GM23338 (cell line): Measurements from ENCODE around the gene RFX6. TPM values are rescaled to one million over a fixed set of nuclear protein-coding genes. Genes with fewer than 3 reads are reported as not detected.

ENCODE experiments used
- ATAC-seq: fragments of 200-7000 bp; cut with Tn5 transposase; 3 replicates; pipeline ENCODE4 v1.9.1; 2020
- DNase-seq: peaks from one replicate; pipeline ENCODE4 v3.0.0-alpha.2; 2015; ENCODE audit warnings: low spot score
- H2AFZ ChIP-seq: fragments of 200-600 bp; sonication (generic); 2 replicates; pipeline ENCODE4 v1.8.0; 2016; ENCODE audit warnings: antibody characterized with exemption, mild to moderate bottlenecking, moderate library complexity
- H3F3A ChIP-seq: fragments of 200-600 bp; sonication (generic); replicated peaks from 2 replicates; pipeline ENCODE4 v1.8.0; 2017; ENCODE audit warnings: antibody characterized with exemption, mixed run types, low read depth
- H3K27ac ChIP-seq: fragments of 200-600 bp; sonication (generic); 2 replicates; pipeline ENCODE4 v1.6.1; 2016; ENCODE audit warnings: low read depth
- H3K27me3 ChIP-seq: fragments of 200-600 bp; sonication (generic); 2 replicates; pipeline ENCODE4 v1.8.0; 2016; ENCODE audit warnings: mild to moderate bottlenecking, mixed run types, moderate library complexity; ENCODE audit not compliant: insufficient read depth
- H3K36me3 ChIP-seq: fragments of 200-600 bp; sonication (generic); 2 replicates; pipeline ENCODE4 v1.8.0; 2016; ENCODE audit warnings: mild to moderate bottlenecking; ENCODE audit not compliant: insufficient read depth
- H3K4me1 ChIP-seq: fragments of 200-600 bp; sonication (generic); 2 replicates; pipeline ENCODE4 v1.8.0; 2016; ENCODE audit warnings: mild to moderate bottlenecking, moderate library complexity; ENCODE audit not compliant: insufficient read depth
- H3K4me2 ChIP-seq: fragments of 200-600 bp; sonication (generic); 2 replicates; pipeline ENCODE4 v1.7.1; 2017; ENCODE audit warnings: mixed run types
- H3K4me3 ChIP-seq: fragments of 200-600 bp; sonication (generic); 2 replicates; pipeline ENCODE4 v1.6.1; 2016; ENCODE audit warnings: mixed run types
- H3K79me2 ChIP-seq: fragments of 200-600 bp; sonication (generic); replicated peaks from 2 replicates; pipeline ENCODE4 v1.8.0; 2017; ENCODE audit warnings: mild to moderate bottlenecking; ENCODE audit not compliant: insufficient read depth
- H3K9me2 ChIP-seq: fragments of 200-600 bp; sonication (generic); 2 replicates; pipeline ENCODE4 v1.8.0; 2017; ENCODE audit not compliant: insufficient read depth
- H4K20me1 ChIP-seq: fragments of 200-600 bp; sonication (generic); replicated peaks from 2 replicates; pipeline ENCODE4 v1.8.0; 2017; ENCODE audit warnings: mild to moderate bottlenecking; ENCODE audit not compliant: insufficient read depth
- H3K27ac Mint-ChIP-seq: 2 replicates; pipeline ENCODE4 v1.8.0; 2020; ENCODE audit warnings: inconsistent platforms, mild to moderate bottlenecking, moderate library complexity, mixed read lengths
- H3K27me3 Mint-ChIP-seq: 3 replicates; pipeline ENCODE4 v1.8.0; 2022; ENCODE audit warnings: low read depth, mild to moderate bottlenecking, moderate library complexity, mixed read lengths, inconsistent platforms; ENCODE audit not compliant: insufficient read depth, poor library complexity
- H3K36me3 Mint-ChIP-seq: 3 replicates; pipeline ENCODE4 v1.8.0; 2021; ENCODE audit warnings: low read depth, mild to moderate bottlenecking, inconsistent platforms, moderate library complexity, mixed read lengths
- H3K4me1 Mint-ChIP-seq: 3 replicates; pipeline ENCODE4 v1.8.0; 2020; ENCODE audit warnings: mild to moderate bottlenecking, inconsistent platforms, mixed read lengths
- H3K4me3 Mint-ChIP-seq: 3 replicates; pipeline ENCODE4 v1.8.0; 2021; ENCODE audit warnings: moderate library complexity, mild to moderate bottlenecking, inconsistent platforms, mixed read lengths
- H3K9me3 Mint-ChIP-seq: 3 replicates; pipeline ENCODE4 v1.8.0; 2020; ENCODE audit warnings: moderate library complexity, mild to moderate bottlenecking, inconsistent platforms, mixed read lengths
- CREB1 ChIP-seq: fragments of 250-450 bp; sonication (Bioruptor Pico); IDR thresholded peaks from 2 replicates; pipeline ENCODE4 v1.5.0; 2020; ENCODE audit warnings: low read depth, mild to moderate bottlenecking, moderate library complexity
- CTCF ChIP-seq, 2 experiments: fragments of 200-600 bp in 1 of 2; sonication (generic) in 1 of 2; conservative IDR thresholded peaks; 2 replicates each; pipeline versions ENCODE4 v1.5.1 to v1.6.1; 2016 to 2017; ENCODE audit warnings: antibody characterized with exemption in 2 of 2, low read depth in 2 of 2, mild to moderate bottlenecking in 2 of 2, moderate library complexity in 1 of 2
- ETS1 ChIP-seq: IDR thresholded peaks from 2 replicates; pipeline ENCODE4 v1.6.1; 2016; ENCODE audit warnings: antibody characterized with exemption
- EZH2 ChIP-seq: fragments of 200-600 bp; sonication (generic); IDR thresholded peaks from one replicate; pipeline ENCODE4 v1.8.0; 2017; ENCODE audit warnings: antibody characterized with exemption, mild to moderate bottlenecking, low read depth; ENCODE audit not compliant: unreplicated experiment
- EZH2phosphoT487 ChIP-seq: fragments of 200-600 bp; sonication (generic); IDR thresholded peaks from one replicate; pipeline ENCODE4 v1.8.1; 2018; ENCODE audit warnings: antibody characterized with exemption; ENCODE audit not compliant: unreplicated experiment
- JUNB ChIP-seq: IDR thresholded peaks from one replicate; pipeline ENCODE4 v1.6.1; 2016; ENCODE audit warnings: antibody characterized with exemption; ENCODE audit not compliant: unreplicated experiment
- NANOG ChIP-seq: IDR thresholded peaks from 2 replicates; pipeline ENCODE4 v1.6.1; 2016; ENCODE audit warnings: antibody characterized with exemption, borderline replicate concordance
- POLR2AphosphoS5 ChIP-seq: IDR thresholded peaks from 2 replicates; pipeline ENCODE4 v1.6.1; 2016; ENCODE audit warnings: antibody characterized with exemption, low read depth
- REST ChIP-seq: IDR thresholded peaks from one replicate; pipeline ENCODE4 v1.6.1; 2018; ENCODE audit warnings: antibody characterized with exemption; ENCODE audit not compliant: unreplicated experiment
- STAT1 ChIP-seq: IDR thresholded peaks from one replicate; pipeline ENCODE4 v1.6.1; 2016; ENCODE audit warnings: antibody characterized with exemption; ENCODE audit not compliant: unreplicated experiment
- ZNF114 ChIP-seq: fragments of 250-450 bp; sonication (Bioruptor Pico); IDR thresholded peaks from 2 replicates; pipeline ENCODE4 v1.5.0; 2020; ENCODE audit warnings: mild to moderate bottlenecking, moderate library complexity
- ZNF331 ChIP-seq: fragments of 250-450 bp; sonication (Bioruptor Pico); IDR thresholded peaks from 2 replicates; pipeline ENCODE4 v1.5.0; 2020; ENCODE audit warnings: low read depth, mild to moderate bottlenecking, moderate library complexity
- ZNF462 ChIP-seq: fragments of 250-450 bp; sonication (Bioruptor Pico); IDR thresholded peaks from 2 replicates; pipeline ENCODE4 v1.5.0; 2020; ENCODE audit warnings: mild to moderate bottlenecking, moderate library complexity
- polyA plus RNA-seq: library from polyadenylated mRNA; unstranded; fragments of >200 nt; fragmentation: Nextera tagmentation; extraction: Ambion mirVana; gene quantifications from 2 replicates; pipeline ENCODE4 v1.2.1, GENCODE V29; 2016
- total RNA-seq: library from RNA; depleted of rRNA; stranded (reverse); fragments of >200 nt; shearing (Covaris generic); gene quantifications from 2 replicates; pipeline ENCODE4 v1.2.3, GENCODE V29; 2014

Gene RFX6
- total and polyA plus RNA-seq, 2 experiments from 2014 or later, result 0.35 TPM; not detected in 1

- Mint-ChIP-seq H3K27ac (no peak overlapping the region), H3K27me3 (no peaks in the 10 kb centered on the region), H3K36me3 (peaks cover 9% of the 10 kb centered on the region), H3K9me3 (peaks cover 12% of the 10 kb centered on the region), H3K4me3 (no peak overlapping the region), H3K4me1 (no peaks in the 10 kb centered on the region)
- Histone ChIP-seq H2AFZ (no peak overlapping the region), H4K20me1 (no peaks in the 10 kb centered on the region), H3K4me3 (no peak overlapping the region), H3K27ac (no peak overlapping the region), H3K27me3 (no peaks in the 10 kb centered on the region), H3K79me2 (no peaks in the 10 kb centered on the region), H3K4me2 (no peak overlapping the region), H3K9me2 (no peaks in the 10 kb centered on the region), H3K36me3 (no peaks in the 10 kb centered on the region), H3F3A (no peaks in the 10 kb centered on the region), H3K4me1 (no peaks in the 10 kb centered on the region)
- ATAC-seq, result no peak
- TF ChIP-seq EZH2 (no peak), ZNF114 (CRISPR knock-in tag) (no peak), POLR2AphosphoS5 (no peak), CTCF (conservative IDR thresholded peaks at IDR 0.05; ENCODE audit: low read depth in 2 of 2) (no peak), ZNF462 (CRISPR knock-in tag) (no peak), JUNB (no peak), CREB1 (CRISPR knock-in tag) (no peak), ETS1 (no peak), EZH2phosphoT487 (no peak), NANOG (no peak), REST (no peak), ZNF331 (CRISPR knock-in tag) (no peak), STAT1 (no peak)
- no peak for DNase-seq
Observed at GRCh38 chr6:116979560-116979959, 102.5 kb downstream of the RFX6 start.
